Measurements from ENCODE around the gene NAV2.

The NAV2 gene

DNA sequence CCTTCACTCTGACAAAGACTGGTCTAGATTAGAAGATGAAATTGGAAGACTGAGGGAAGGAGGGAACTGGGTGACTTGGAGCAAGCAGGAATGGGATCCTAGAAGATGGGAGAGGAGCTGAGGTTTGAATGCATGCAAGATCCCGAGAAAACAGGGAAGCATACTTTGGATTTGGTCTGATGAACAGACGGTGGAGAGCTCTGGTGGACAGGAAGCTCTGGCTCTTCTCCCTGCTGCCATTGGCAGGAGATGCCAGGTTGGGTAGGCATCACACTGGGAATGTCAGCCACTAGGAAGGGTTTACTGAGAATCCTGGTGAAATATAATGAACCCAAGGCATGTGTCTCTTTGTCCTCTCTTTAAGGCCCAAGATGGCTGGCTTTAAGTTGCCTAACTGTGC lies 16.5 kb downstream of the NAV2 start:
- TF ChIP-seq, protein P1, sequence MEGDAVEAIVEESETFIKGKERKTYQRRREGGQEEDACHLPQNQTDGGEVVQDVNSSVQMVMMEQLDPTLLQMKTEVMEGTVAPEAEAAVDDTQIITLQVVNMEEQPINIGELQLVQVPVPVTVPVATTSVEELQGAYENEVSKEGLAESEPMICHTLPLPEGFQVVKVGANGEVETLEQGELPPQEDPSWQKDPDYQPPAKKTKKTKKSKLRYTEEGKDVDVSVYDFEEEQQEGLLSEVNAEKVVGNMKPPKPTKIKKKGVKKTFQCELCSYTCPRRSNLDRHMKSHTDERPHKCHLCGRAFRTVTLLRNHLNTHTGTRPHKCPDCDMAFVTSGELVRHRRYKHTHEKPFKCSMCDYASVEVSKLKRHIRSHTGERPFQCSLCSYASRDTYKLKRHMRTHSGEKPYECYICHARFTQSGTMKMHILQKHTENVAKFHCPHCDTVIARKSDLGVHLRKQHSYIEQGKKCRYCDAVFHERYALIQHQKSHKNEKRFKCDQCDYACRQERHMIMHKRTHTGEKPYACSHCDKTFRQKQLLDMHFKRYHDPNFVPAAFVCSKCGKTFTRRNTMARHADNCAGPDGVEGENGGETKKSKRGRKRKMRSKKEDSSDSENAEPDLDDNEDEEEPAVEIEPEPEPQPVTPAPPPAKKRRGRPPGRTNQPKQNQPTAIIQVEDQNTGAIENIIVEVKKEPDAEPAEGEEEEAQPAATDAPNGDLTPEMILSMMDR (conservative IDR thresholded peaks at IDR 0.05; ENCODE audit: control insufficient read depth, insufficient read depth, low read depth, low read length), result no peak
- H3K4me3 ChIP-seq (ENCODE audit: control insufficient read depth, low read depth, low read length), result no peak overlapping the region
- DNase-seq (ENCODE audit: low read depth), result no peak

DNA sequence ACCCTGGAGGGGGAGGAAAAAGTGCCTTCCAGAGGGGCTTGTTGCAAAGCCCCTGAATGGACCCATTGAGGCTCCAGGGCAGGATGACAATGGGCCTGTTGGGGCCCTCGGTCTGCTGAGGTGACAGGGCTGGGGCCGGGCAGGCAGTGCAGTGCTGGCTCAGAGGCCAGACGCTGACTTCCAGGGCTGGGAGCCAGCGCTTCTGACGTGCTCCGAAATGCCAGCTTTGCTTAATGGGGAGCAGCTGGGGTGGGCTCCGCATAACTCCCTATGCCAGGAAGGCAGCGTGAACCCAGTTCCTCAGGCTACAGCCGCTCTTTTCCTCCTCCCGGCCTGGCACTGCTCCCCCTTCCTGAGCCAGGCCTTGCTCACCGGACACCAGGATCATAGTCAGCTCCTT lies 17.7 kb downstream of the NAV2 start:
- TF ChIP-seq, protein P1 (conservative IDR thresholded peaks at IDR 0.05; ENCODE audit: control insufficient read depth, insufficient read depth, low read depth, low read length), result no peak
- H3K4me3 ChIP-seq (ENCODE audit: control insufficient read depth, low read depth, low read length), result no peak overlapping the region
- no peak for DNase-seq (ENCODE audit: low read depth)

DNA sequence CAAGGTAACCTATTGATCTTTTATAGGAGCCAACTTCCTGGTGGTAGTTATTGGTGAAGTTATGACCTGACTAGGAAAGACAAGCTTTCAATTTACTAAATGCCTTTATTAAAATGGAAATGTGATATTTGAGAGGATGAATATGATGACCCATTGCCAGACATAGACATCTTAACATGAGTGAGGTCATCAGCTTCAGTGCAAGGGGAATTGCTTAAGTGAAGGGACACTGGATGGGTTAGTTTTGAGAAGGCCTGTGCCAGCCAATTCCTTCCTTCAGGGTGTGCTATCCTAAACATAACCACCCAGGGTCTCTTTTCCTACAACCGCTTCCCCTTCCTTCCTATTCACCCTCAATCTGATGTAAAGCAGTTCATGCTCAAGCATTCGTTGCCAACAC lies 21.5 kb downstream of the NAV2 start:
- TF ChIP-seq, protein P1 (conservative IDR thresholded peaks at IDR 0.05; ENCODE audit: control insufficient read depth, insufficient read depth, low read depth, low read length), result no peak

DNA sequence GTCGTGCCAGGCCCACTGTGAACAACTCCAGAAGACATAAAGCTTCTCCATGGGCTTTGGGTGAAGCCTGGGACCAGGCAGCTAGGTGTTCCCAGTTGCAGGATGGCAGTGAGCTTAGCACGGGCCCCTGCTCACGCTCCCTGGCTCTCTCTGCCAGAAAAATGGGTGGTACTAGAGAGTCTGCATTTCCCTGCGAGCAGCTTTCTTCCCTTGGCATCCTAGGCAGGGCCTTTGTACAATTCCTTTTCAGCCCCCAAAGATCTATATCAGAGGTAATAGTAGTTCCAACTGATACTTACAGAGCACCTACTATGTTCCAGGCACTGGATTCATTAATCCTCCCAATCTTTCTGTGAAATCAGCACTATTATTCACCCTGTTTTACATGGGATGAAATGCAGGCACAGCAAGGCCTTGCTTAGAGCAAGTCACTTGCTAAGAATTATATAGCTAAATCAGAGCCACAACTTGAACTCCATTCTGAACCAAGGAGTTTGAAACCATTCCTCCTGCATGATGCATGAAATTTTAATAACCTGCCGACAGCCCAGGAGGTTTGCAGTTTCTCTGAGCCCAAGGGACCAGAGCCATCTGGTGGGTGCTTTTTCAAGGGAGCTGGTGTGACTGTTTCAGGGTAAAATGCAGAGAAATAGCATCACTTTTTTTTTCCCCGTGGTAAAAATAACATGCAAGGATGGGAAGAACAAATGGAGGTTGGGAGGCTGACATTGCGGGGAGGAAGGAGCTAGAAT lies 22.7 kb downstream of the NAV2 start:
- TF ChIP-seq, protein P1 (conservative IDR thresholded peaks at IDR 0.05; ENCODE audit: control insufficient read depth, insufficient read depth, low read depth, low read length), result no peak
- no peak overlapping the region for H3K4me3 ChIP-seq (ENCODE audit: control insufficient read depth, low read depth, low read length)
- peak; percentile 30 for DNase-seq (ENCODE audit: low read depth)

More for the DNA sequence above, 21.5 kb downstream of the NAV2 start:
- DNase-seq (ENCODE audit: low read depth), result peak; percentile 34
- H3K4me3 ChIP-seq (ENCODE audit: control insufficient read depth, low read depth, low read length), result no peak overlapping the region

DNA sequence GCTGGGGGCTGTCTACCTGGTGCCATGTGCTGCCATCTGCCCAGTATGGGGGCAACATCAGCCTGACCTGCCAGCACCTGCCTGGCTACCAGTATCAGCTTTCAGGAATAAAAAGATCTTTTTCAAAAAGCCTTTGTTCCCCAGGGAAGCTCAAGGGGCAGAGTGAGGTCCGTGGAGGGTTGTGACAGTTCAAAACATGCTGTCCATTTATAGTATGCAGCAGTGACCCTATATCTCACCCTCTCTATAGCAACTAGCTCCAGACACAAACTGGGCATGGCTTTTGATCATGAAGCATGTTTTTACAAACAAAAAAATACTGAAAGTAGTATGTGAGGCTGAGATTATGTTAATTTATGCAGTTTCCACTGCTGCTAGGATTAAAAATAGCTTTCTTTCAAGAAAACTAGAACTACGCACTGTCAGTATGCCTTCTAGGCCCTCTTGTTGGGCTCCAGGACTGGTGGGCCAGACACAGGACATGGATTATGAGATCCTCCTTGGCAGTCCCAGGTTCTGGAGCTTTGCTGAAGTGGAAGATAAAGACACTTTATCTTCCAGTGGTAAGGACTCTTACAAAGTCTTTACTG lies 23.4 kb downstream of the NAV2 start:
- DNase-seq (ENCODE audit: low read depth), result no peak
- no peak overlapping the region for H3K4me3 ChIP-seq (ENCODE audit: control insufficient read depth, low read depth, low read length)
- TF ChIP-seq, protein P1 (conservative IDR thresholded peaks at IDR 0.05; ENCODE audit: control insufficient read depth, insufficient read depth, low read depth, low read length), result no peak

DNA sequence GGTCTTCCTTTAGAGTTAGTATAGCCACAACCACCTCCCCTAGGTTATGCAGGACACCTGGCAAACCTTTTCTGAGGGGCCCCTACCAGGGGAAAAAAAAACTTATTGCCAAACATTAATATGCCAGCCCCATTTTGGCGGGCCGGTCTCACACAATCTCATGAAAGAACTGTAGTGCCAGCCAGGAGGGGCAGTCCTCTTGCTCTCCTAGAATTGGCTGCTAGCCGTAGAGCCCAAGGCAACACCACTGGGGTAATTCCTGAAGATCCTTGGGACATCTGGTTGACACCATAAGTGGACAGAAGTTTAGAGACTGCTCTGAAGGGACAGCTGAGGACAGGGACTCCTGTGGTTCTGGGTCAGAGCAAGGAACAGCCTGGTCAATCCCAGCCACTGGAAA lies 24.2 kb downstream of the NAV2 start:
- TF ChIP-seq, protein P1 (conservative IDR thresholded peaks at IDR 0.05; ENCODE audit: control insufficient read depth, insufficient read depth, low read depth, low read length), result no peak
- H3K4me3 ChIP-seq (ENCODE audit: control insufficient read depth, low read depth, low read length), result no peak overlapping the region
- no peak for DNase-seq (ENCODE audit: low read depth)
